ENCODE data around the gene MYMK.

DNA sequence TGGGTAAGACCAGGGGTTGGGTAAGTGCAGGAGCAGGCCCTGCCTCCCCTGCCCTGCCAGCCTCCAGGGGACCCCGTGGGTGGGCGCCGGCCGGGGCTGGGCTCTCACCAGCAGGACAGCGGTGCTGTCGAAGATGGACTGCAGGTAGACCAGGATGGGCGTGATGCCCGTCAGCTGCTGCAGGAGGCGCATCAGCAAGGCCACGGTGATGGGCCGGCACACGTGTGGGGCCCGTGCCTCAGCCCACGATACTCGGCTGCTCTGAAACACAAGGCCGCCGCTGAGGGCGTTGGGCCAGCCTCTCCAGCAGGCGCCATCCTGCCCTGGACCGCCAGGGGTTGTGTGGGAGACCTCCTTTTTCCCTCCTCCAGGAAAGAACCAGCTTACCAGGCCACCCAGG, 49.9 kb downstream of the MYMK start:
- no peak for TF ChIP-seq POLR2A (IDR thresholded peaks at IDR 0.05; ENCODE audit: low read length)
- no peak for TF ChIP-seq GATA1 (IDR thresholded peaks at IDR 0.05; ENCODE audit: low read depth, low read length)
